ENCODE results near the gene AADAC.
"Not testable (repeated sequence)": the region's sequence is repeated elsewhere in the genome, so short reads cannot be mapped to it uniquely, and the experiment has no call there.

Gene AADAC

DNA sequence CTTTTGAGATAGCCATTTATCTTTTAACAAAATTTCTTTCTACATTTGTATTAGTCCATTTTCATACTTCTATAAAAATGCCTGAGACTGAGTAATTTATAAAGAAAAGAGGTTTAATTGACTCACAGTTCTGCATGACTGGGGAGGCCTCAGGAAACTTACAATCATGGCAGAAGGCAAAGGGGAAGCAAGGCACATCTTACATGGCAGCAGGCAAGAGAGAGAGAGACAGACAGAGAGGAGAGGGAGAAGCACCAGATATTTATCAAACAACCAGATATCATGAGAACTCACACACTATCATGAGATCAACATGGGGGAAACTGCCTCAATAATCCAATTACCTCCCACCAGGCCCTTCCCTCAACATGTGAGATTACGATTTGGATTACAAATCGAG lies 23.2 kb upstream of the AADAC start:
- not testable (repeated sequence) for H4K8ac ChIP-seq (ENCODE audit: low read depth, low read length); H3K18ac ChIP-seq (ENCODE audit: low read length); H2AFZ ChIP-seq (ENCODE audit: insufficient read depth, low read length, poor library complexity)

DNA sequence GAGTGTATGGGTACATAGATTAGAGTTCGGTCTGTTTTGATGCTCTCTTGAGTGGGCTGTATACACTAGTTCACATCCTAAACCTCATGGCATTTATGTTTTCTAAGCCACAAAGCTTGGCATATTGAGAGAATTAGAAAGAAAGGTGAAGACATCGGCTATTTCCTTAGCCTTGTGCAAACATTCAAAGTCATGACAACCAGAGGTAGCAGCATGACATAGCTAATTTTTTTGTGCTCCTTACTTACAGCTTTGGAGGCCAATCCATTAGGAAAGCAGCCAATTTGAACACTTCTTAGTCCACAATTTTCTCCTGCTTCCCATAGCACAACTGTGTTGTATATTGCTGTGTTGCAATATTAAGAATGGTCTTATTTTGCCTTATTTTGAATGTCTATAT lies 21.5 kb upstream of the AADAC start:
- Histone ChIP-seq H3K9me3 (ENCODE audit: insufficient read depth, low read depth, low read length) (no peaks in the 10 kb centered on the region), H4K8ac (ENCODE audit: low read depth, low read length) (no peak overlapping the region), H2BK12ac (ENCODE audit: low read length) (no peak overlapping the region), H3K4me1 (ENCODE audit: control insufficient read depth in 1 of 2, insufficient read depth in 2 of 2, low read length in 2 of 2) (no peaks in the 10 kb centered on the region), H4K12ac (ENCODE audit: low read depth, low read length) (no peak overlapping the region), H3K18ac (ENCODE audit: low read length) (no peak overlapping the region), H2AK5ac (ENCODE audit: low read length) (no peak overlapping the region), H4K91ac (ENCODE audit: low read depth, low read length) (no peak overlapping the region), H3K4me3 (ENCODE audit: low read depth, low read length) (no peak overlapping the region), H3K27ac (ENCODE audit: low read depth, low read length) (no peak overlapping the region), H3K23ac (ENCODE audit: low read length) (no peak overlapping the region), H2BK5ac (ENCODE audit: low read depth, low read length, poor library complexity) (no peak overlapping the region), H3K14ac (ENCODE audit: low read length) (no peak overlapping the region), H3K79me2 (ENCODE audit: control insufficient read depth, insufficient read depth, low read length, poor library complexity) (no peaks in the 10 kb centered on the region), H2BK120ac (ENCODE audit: insufficient read depth, low read length, poor library complexity) (no peak overlapping the region), H3K4me2 (ENCODE audit: low read length) (no peak overlapping the region), H3K27me3 (ENCODE audit: insufficient read depth, low read length) (no peaks in the 10 kb centered on the region), H2AFZ (ENCODE audit: insufficient read depth, low read length, poor library complexity) (no peak overlapping the region), H3K36me3 (ENCODE audit: control insufficient read depth in 1 of 2, insufficient read depth in 2 of 2, low read length in 2 of 2) (no peaks in the 10 kb centered on the region), H3K4ac (ENCODE audit: low read depth, low read length) (no peak overlapping the region), H3K9ac (ENCODE audit: low read length) (no peak overlapping the region), H3K79me1 (ENCODE audit: low read length) (no peaks in the 10 kb centered on the region)
- WGBS (ENCODE audit: extremely low coverage, insufficient coverage, insufficient read length) = no CpG with 5 or more reads among the region's 2 CpGs
- DNase-seq = no peak

More for the DNA sequence above, 23.2 kb upstream of the AADAC start:
- H3K14ac ChIP-seq (ENCODE audit: low read length); H3K4me2 ChIP-seq (ENCODE audit: low read length); H3K4ac ChIP-seq (ENCODE audit: low read depth, low read length); H2BK12ac ChIP-seq (ENCODE audit: low read length); H3K27ac ChIP-seq (ENCODE audit: low read depth, low read length); H3K4me3 ChIP-seq (ENCODE audit: low read depth, low read length); H3K4me1 ChIP-seq (ENCODE audit: control insufficient read depth in 1 of 2, insufficient read depth in 2 of 2, low read length in 2 of 2); H4K12ac ChIP-seq (ENCODE audit: low read depth, low read length); H3K9ac ChIP-seq (ENCODE audit: low read length); H2BK5ac ChIP-seq (ENCODE audit: low read depth, low read length, poor library complexity); H2AK5ac ChIP-seq (ENCODE audit: low read length); H3K27me3 ChIP-seq (ENCODE audit: insufficient read depth, low read length); H3K23ac ChIP-seq (ENCODE audit: low read length); H2BK120ac ChIP-seq (ENCODE audit: insufficient read depth, low read length, poor library complexity); H3K9me3 ChIP-seq (ENCODE audit: insufficient read depth, low read depth, low read length); H3K79me1 ChIP-seq (ENCODE audit: low read length); H3K36me3 ChIP-seq (ENCODE audit: control insufficient read depth in 1 of 2, insufficient read depth in 2 of 2, low read length in 2 of 2); H3K79me2 ChIP-seq (ENCODE audit: control insufficient read depth, insufficient read depth, low read length, poor library complexity); H4K91ac ChIP-seq (ENCODE audit: low read depth, low read length); DNase-seq: not testable (repeated sequence)
- WGBS (ENCODE audit: extremely low coverage, insufficient coverage, insufficient read length) = no CpG with 5 or more reads among the region's 2 CpGs

DNA sequence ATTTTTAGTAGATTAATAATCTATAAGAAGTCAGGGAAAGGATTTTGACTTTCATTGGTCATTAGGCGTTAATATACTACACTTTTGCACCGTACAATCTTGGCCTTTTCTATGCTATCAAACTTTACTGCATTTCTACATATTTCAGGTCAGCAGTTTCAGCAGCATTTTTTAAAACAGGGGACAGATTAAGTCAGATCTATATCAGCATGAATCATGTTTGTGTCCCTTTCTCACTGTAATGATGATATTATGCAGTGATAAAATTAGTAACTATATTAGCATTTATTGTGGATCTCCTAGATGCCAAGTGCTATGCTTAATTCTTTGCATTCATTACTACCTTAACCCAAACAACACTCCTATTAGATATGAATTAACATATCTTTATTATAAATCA lies 20.3 kb upstream of the AADAC start:
- Histone ChIP-seq H3K9ac (ENCODE audit: low read length) (no peak overlapping the region), H3K4ac (ENCODE audit: low read depth, low read length) (no peak overlapping the region), H2AFZ (ENCODE audit: insufficient read depth, low read length, poor library complexity) (no peak overlapping the region), H3K4me1 (ENCODE audit: control insufficient read depth in 1 of 2, insufficient read depth in 2 of 2, low read length in 2 of 2) (no peaks in the 10 kb centered on the region), H3K4me3 (ENCODE audit: low read depth, low read length) (no peak overlapping the region), H4K12ac (ENCODE audit: low read depth, low read length) (no peak overlapping the region), H3K4me2 (ENCODE audit: low read length) (no peak overlapping the region), H3K27me3 (ENCODE audit: insufficient read depth, low read length) (no peaks in the 10 kb centered on the region), H4K91ac (ENCODE audit: low read depth, low read length) (no peak overlapping the region), H3K36me3 (ENCODE audit: control insufficient read depth in 1 of 2, insufficient read depth in 2 of 2, low read length in 2 of 2) (no peaks in the 10 kb centered on the region), H3K14ac (ENCODE audit: low read length) (no peak overlapping the region), H2BK120ac (ENCODE audit: insufficient read depth, low read length, poor library complexity) (no peak overlapping the region), H4K8ac (ENCODE audit: low read depth, low read length) (no peak overlapping the region), H2AK5ac (ENCODE audit: low read length) (no peak overlapping the region), H3K79me1 (ENCODE audit: low read length) (no peaks in the 10 kb centered on the region), H3K9me3 (ENCODE audit: insufficient read depth, low read depth, low read length) (no peaks in the 10 kb centered on the region), H3K27ac (ENCODE audit: low read depth, low read length) (no peak overlapping the region), H2BK5ac (ENCODE audit: low read depth, low read length, poor library complexity) (no peak overlapping the region), H2BK12ac (ENCODE audit: low read length) (no peak overlapping the region), H3K18ac (ENCODE audit: low read length) (no peak overlapping the region), H3K23ac (ENCODE audit: low read length) (no peak overlapping the region), H3K79me2 (ENCODE audit: control insufficient read depth, insufficient read depth, low read length, poor library complexity) (no peaks in the 10 kb centered on the region)
- no CpG with 5 or more reads among the region's 2 CpGs for WGBS (ENCODE audit: extremely low coverage, insufficient coverage, insufficient read length)
- DNase-seq = peak in 1 of 2 donors; percentile 66

- Histone ChIP-seq H2BK12ac (ENCODE audit: low read length) (no peak overlapping the region), H3K9ac (ENCODE audit: low read length) (no peak overlapping the region), H3K14ac (ENCODE audit: low read length) (no peak overlapping the region), H4K12ac (ENCODE audit: low read depth, low read length) (no peak overlapping the region), H3K27me3 (ENCODE audit: insufficient read depth, low read length) (no peaks in the 10 kb centered on the region), H4K8ac (ENCODE audit: low read depth, low read length) (no peak overlapping the region), H3K18ac (ENCODE audit: low read length) (no peak overlapping the region), H3K79me2 (ENCODE audit: control insufficient read depth, insufficient read depth, low read length, poor library complexity) (no peaks in the 10 kb centered on the region), H2BK5ac (ENCODE audit: low read depth, low read length, poor library complexity) (no peak overlapping the region), H3K9me3 (ENCODE audit: insufficient read depth, low read depth, low read length) (no peaks in the 10 kb centered on the region), H3K4ac (ENCODE audit: low read depth, low read length) (no peak overlapping the region), H3K23ac (ENCODE audit: low read length) (no peak overlapping the region), H3K27ac (ENCODE audit: low read depth, low read length) (no peak overlapping the region), H4K91ac (ENCODE audit: low read depth, low read length) (no peak overlapping the region), H2AFZ (ENCODE audit: insufficient read depth, low read length, poor library complexity) (no peak overlapping the region), H3K4me1 (ENCODE audit: control insufficient read depth in 1 of 2, insufficient read depth in 2 of 2, low read length in 2 of 2) (no peaks in the 10 kb centered on the region), H2BK120ac (ENCODE audit: insufficient read depth, low read length, poor library complexity) (no peak overlapping the region), H2AK5ac (ENCODE audit: low read length) (no peak overlapping the region), H3K4me2 (ENCODE audit: low read length) (no peak overlapping the region), H3K79me1 (ENCODE audit: low read length) (no peaks in the 10 kb centered on the region), H3K4me3 (ENCODE audit: low read depth, low read length) (no peak overlapping the region), H3K36me3 (ENCODE audit: control insufficient read depth in 1 of 2, insufficient read depth in 2 of 2, low read length in 2 of 2) (no peaks in the 10 kb centered on the region)
- WGBS (ENCODE audit: extremely low coverage, insufficient coverage, insufficient read length) = no CpG with 5 or more reads among the region's 2 CpGs
- DNase-seq = no peak
Measured at GRCh38 chr3:151794080-151794479, 19.8 kb upstream of the AADAC start.
